Activated CD4-positive, alpha-beta T cell treated with anti-CD3 and anti-CD28 coated beads for 1 hour (primary cell): ENCODE measurements around the gene NT5C.
"Not testable (repeated sequence)": the region's sequence is repeated elsewhere in the genome, so short reads cannot be mapped to it uniquely, and the experiment has no call there.

Experiments used
- DNase-seq: peaks from one replicate; pipeline ENCODE4 v3.0.0-alpha.2; 2020

The NT5C gene

GRCh38 chr17:75131278-75132017, at the start of gene NT5C:
TSS of gene NT5C (minus strand) at chr17:75131742. CDS start at chr17:75131707, 35 bp downstream.
- peak; percentile 40 for DNase-seq

GRCh38 chr17:75181110-75181509, 49.6 kb upstream of the NT5C start:
- no peak for DNase-seq

DNA sequence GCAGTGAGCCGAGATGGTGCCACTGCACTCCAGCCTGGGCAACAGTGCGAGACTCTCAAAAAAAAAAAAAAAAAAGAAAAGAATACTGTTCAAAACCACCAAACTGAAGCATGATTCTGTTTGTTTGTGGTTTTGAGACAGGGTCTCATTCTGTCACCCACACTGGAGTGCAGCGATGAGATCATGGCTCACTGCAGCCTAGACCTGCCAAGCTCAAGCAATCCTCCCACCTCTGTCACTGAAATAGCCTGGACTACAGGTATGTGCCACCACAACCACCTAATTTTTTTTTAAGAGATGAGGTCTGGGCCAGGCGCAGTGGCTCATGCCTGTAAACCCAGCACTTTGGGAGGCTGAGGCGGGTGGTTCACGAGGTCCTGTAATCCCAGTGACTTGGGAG, 46.9 kb upstream of the NT5C start:
- no peak for DNase-seq

DNA sequence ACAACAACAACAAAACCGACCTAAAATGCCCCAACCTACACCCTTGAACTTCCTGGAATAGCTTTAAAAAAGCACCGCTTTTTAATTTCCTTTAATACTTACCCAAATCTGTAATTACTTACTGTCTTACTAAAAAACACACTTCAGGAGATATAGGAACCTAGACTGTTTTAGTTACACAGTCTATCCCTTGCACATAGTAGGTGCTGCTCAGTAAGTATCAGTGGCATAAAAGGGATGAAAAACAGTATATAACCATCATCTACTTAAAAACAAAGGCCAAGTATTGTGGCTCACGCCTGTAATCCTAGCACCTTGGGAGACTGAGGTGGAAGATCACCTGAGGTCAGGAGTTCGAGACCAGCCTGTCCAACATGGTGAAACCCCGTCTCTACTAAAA, 45.1 kb upstream of the NT5C start:
- no peak for DNase-seq

DNA sequence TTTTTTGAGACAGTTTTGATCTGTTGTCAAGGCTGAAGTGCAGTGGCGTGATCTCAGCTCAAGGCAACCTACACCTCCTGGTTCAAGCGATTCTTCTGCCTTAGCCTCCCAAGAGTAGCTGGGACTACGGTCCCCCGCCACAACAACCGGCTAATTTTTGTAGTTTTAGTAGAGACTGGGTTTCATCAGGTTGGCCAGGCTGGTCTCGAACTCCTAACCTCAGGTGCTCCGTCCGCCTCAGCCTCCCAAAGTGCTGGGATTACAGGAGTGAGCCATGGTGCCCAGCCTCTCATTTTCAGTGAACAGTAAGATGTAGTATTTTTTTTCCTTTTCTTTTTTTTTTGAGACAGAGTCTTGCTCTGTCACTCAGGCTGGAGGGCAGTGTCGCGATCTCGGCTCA, 43.5 kb upstream of the NT5C start:
- DNase-seq: no peak

- DNase-seq: no peak
These were observed 42.0 kb upstream of the NT5C start for GRCh38 chr17:75173526-75173925.

- no peak for DNase-seq
These were observed 37.5 kb upstream of the NT5C start for GRCh38 chr17:75168998-75169397.

DNA sequence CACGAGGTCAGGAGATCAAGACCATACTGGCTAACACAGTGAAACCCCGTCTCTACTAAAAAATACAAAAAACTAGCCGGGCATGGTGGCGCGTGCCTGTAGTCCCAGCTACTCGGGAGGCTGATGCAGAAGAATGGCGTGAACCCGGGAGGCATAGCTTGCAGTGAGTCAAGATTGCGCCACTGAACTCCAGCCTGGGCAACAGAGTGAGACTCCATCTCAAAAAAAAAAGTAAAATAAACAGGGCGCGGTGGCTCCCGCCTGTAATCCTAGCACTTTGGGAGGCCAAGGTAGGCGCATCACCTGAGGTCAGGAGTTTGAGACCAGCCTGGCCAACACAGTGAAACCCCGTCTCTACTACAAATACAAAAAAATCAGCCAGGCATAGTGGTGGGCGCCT, 33.1 kb upstream of the NT5C start:
- not testable (repeated sequence) for DNase-seq

- DNase-seq: no peak
These were observed 31.5 kb upstream of the NT5C start for GRCh38 chr17:75163074-75163473.

GRCh38 chr17:75160211-75160610, 28.7 kb upstream of the NT5C start:
- DNase-seq: no peak

- no peak for DNase-seq
These were observed 27.9 kb upstream of the NT5C start for GRCh38 chr17:75159196-75160031.

GRCh38 chr17:75158480-75158879, 26.9 kb upstream of the NT5C start:
- DNase-seq: not testable (repeated sequence)

DNA sequence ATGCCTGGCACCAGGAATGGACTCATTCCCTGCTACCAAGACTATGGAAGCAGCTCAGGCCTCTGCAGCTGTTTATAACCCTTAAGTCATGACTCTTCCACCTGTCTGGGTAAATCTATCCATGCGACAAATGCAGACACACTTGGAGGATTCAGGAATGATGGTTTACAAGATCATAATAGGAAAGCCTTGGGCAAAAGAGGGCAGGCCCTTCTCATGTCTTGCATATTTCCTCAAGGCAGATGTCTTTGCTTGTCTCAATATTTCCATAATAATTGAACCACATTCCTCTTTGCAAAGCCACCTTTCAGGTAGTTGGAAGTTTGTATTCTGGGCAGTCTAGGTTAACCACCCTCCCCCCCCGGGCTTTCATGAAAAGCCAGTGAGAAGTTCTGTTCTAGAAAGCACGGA, 23.7 kb upstream of the NT5C start:
- no peak for DNase-seq

- DNase-seq: peak; percentile 95
These were observed 22.9 kb upstream of the NT5C start, which contains the start of gene JPT1 for GRCh38 chr17:75154195-75155106. TSS of gene JPT1 (minus strand) at chr17:75154512. CDS start at chr17:75154397, 115 bp downstream.

- no peak for DNase-seq
These were observed 22.2 kb upstream of the NT5C start for GRCh38 chr17:75153780-75154194.

GRCh38 chr17:75152922-75153779, 21.6 kb upstream of the NT5C start:
- DNase-seq: no peak

DNA sequence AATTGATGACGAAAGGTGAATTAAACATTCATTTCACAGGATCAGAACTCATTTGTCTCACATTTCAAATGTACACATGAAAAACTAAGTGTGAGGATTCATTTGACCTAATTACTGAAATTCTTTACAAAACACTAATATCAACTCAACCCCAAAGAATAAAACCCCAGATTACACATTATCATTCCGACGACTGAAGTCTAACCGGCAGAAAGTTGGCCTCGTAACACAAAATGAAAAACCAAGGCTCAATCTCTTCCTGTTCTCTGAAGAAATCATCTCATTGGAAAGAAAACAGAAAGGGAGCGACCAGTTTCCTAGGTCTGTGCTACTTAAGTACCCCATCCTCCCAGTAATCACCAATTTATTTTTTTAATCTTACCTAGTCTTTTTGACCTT, 21.0 kb upstream of the NT5C start:
- DNase-seq: no peak

- DNase-seq: no peak
These were observed 20.4 kb upstream of the NT5C start for GRCh38 chr17:75151930-75152329.

- DNase-seq: no peak
These were observed 16.5 kb upstream of the NT5C start for GRCh38 chr17:75147878-75148546.

- no peak for DNase-seq
These were observed 15.1 kb upstream of the NT5C start for GRCh38 chr17:75146592-75146991.

DNA sequence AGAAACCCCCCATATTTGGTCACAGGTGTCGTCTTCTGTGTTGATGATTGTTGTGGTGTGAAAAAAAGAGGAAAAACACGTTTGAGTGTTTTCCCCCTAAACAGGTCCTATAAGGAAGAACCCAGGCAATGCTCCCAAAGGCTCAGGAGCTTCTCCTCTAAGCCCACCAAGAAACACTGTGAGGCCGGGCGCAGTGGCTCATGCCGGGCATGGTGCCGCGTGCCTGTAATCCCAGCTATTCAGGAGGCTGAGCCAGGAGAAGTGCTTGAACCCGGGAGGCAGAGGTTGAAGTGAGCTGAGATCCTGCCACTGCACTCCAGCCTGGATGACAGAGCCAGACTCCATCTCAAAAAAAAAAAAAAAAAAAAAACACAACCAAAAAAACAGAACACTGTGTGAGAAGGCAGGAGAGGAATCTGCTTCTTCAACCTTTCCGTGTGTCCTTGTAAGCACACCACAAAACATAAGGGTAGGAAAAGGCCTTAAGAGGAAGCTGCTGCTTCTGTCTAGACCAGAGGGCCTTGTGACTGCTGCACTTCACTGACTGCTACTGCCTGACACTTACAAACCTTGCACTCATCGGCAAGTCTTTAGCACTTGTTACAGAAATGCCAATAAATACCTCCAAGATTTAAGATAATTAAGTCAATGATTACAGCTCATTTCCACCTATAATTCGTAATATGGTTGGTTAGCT, 13.4 kb upstream of the NT5C start:
- no peak for DNase-seq
